22Rv1 (cell line): Measurements from ENCODE around the gene RACK1.
"Not testable (repeated sequence)": the region's sequence is repeated elsewhere in the genome, so short reads cannot be mapped to it uniquely, and the experiment has no call there.

Experiments
- ZFX ChIP-seq: fragments of 450-650 bp; IDR thresholded peaks from 2 replicates; pipeline ENCODE4 v1.6.1; 2017; ENCODE audit warnings: antibody characterized with exemption, borderline replicate concordance
- TF ChIP-seq, protein P1 (sequence below): fragments of 450-650 bp; IDR thresholded peaks from 2 replicates; pipeline ENCODE4 v1.5.1; 2017; ENCODE audit warnings: mild to moderate bottlenecking

DNA sequence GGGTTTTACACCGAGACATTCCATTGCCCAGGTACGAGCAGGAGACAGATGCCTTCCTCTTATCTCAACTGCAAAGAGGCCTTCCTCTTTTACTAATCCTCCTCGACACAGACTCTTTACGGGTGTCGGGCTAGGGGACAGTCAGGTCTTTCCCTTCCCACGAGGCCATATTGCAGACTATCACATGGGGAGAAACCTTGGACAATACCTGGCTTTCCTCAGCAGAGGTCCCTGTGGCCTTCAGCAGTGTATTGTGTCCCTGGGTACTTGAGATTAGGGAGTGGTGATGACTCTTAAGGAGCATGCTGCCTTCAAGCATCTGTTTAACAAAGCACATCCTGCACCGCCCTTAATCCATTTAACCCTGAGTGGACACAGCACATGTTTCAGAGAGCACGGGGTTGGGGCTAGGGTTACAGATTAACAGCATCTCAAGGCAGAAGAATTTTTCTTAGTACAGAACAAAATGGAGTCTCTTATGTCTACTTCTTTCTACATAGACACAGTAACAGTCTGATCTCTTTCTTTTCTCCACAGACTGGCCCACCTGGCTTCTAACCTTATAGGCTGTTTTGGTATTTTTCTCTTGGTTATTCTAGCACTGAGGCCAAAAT is 23.7 kb upstream of the RACK1 start:
- TF ChIP-seq, protein P1, sequence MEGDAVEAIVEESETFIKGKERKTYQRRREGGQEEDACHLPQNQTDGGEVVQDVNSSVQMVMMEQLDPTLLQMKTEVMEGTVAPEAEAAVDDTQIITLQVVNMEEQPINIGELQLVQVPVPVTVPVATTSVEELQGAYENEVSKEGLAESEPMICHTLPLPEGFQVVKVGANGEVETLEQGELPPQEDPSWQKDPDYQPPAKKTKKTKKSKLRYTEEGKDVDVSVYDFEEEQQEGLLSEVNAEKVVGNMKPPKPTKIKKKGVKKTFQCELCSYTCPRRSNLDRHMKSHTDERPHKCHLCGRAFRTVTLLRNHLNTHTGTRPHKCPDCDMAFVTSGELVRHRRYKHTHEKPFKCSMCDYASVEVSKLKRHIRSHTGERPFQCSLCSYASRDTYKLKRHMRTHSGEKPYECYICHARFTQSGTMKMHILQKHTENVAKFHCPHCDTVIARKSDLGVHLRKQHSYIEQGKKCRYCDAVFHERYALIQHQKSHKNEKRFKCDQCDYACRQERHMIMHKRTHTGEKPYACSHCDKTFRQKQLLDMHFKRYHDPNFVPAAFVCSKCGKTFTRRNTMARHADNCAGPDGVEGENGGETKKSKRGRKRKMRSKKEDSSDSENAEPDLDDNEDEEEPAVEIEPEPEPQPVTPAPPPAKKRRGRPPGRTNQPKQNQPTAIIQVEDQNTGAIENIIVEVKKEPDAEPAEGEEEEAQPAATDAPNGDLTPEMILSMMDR, result not testable (repeated sequence)
- TF ChIP-seq ZFX, result not testable (repeated sequence)
